Measurements from ENCODE around the gene FAM184A. TPM values are rescaled to one million over a fixed set of nuclear protein-coding genes. Genes with fewer than 3 reads are reported as not detected.
A peak's percentile ranks its signal among the peaks of the same experiment; 100 is the strongest.

FAM184A gene
- total RNA-seq, 2 donors from 2014 or later, result 205 to 216 TPM

DNA sequence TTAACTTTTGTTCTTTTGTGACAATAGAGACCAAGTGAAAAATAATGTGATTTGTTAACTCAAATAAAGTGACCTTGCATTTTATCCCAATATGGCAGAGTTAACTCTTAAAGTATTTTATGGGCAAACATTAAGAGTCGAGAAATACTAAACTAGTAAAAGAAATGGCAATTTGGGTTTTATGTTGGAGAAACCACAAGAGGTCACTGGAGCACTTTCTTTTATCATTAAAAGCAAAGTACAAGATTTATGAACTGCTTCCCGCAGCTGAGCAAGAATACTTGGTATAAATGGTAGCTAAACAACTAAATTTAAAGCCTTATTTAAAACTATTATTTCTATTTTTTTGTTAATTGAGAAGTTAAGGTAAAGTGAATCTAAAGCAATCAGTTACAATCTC, 110.0 kb downstream of the FAM184A start:
- Histone ChIP-seq H3K4me1 (ENCODE audit: control insufficient read depth, insufficient read depth, low read length) (no peaks in the 10 kb centered on the region), H3K4me3 (ENCODE audit: low read length) (no peak overlapping the region), H3K9me3 (ENCODE audit: control insufficient read depth, low read length) (no peaks in the 10 kb centered on the region), H3K9ac (ENCODE audit: extremely low read depth, low read length, poor library complexity, severe bottlenecking) (no peak overlapping the region), H3K27me3 (ENCODE audit: control insufficient read depth, insufficient read depth, low read length, poor library complexity, severe bottlenecking) (no peaks in the 10 kb centered on the region), H3K36me3 (ENCODE audit: control insufficient read depth, insufficient read depth, low read length) (peaks cover 88% of the 10 kb centered on the region), H3K27ac (ENCODE audit: low read depth, low read length) (no peak overlapping the region)
- DNase-seq, result no peak
- peaks cover 12% of the 10 kb centered on the region for H3K4me1 Mint-ChIP-seq
- no peak overlapping the region for H3K27ac Mint-ChIP-seq
- WGBS, 2 experiments (ENCODE audit: insufficient coverage in 1 of 2, insufficient read length in 1 of 2), result 79 to 100% methylated on average over 1 to 2 of the region's 2 CpGs
- H3K4me3 Mint-ChIP-seq, result no peak overlapping the region
- peaks cover 55% of the 10 kb centered on the region for H3K36me3 Mint-ChIP-seq (ENCODE audit: low read depth)
- no peaks in the 10 kb centered on the region for H3K27me3 Mint-ChIP-seq (ENCODE audit: insufficient read depth)
- TF ChIP-seq, protein P1, sequence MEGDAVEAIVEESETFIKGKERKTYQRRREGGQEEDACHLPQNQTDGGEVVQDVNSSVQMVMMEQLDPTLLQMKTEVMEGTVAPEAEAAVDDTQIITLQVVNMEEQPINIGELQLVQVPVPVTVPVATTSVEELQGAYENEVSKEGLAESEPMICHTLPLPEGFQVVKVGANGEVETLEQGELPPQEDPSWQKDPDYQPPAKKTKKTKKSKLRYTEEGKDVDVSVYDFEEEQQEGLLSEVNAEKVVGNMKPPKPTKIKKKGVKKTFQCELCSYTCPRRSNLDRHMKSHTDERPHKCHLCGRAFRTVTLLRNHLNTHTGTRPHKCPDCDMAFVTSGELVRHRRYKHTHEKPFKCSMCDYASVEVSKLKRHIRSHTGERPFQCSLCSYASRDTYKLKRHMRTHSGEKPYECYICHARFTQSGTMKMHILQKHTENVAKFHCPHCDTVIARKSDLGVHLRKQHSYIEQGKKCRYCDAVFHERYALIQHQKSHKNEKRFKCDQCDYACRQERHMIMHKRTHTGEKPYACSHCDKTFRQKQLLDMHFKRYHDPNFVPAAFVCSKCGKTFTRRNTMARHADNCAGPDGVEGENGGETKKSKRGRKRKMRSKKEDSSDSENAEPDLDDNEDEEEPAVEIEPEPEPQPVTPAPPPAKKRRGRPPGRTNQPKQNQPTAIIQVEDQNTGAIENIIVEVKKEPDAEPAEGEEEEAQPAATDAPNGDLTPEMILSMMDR (conservative IDR thresholded peaks at IDR 0.05), result peak; percentile 67
- H3K9me3 Mint-ChIP-seq, result no peaks in the 10 kb centered on the region

DNA sequence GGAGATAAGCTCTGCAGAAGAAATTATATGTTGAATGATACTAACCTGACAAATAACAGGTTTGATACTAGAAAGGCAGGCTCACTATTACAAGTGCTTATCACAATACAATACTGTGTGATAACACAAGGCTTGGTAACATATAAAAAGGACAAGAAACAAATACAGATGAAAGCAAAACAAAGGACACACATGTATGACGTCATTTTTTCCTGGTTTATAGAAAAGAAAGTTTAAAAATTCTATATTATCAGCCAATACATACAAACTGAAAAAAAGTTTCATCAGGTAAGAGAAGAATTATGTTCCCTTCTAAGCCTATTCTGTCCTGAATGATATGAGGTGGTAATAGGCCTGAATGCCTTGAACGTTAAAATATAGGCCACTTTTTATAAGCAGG, 111.2 kb downstream of the FAM184A start:
- Mint-ChIP-seq H3K9me3 (no peaks in the 10 kb centered on the region), H3K36me3 (ENCODE audit: low read depth) (peaks cover 48% of the 10 kb centered on the region), H3K27me3 (ENCODE audit: insufficient read depth) (no peaks in the 10 kb centered on the region), H3K27ac (no peak overlapping the region), H3K4me3 (no peak overlapping the region), H3K4me1 (peaks cover 5% of the 10 kb centered on the region)
- Histone ChIP-seq H3K4me1 (ENCODE audit: control insufficient read depth, insufficient read depth, low read length) (no peaks in the 10 kb centered on the region), H3K9ac (ENCODE audit: extremely low read depth, low read length, poor library complexity, severe bottlenecking) (no peak overlapping the region), H3K27me3 (ENCODE audit: control insufficient read depth, insufficient read depth, low read length, poor library complexity, severe bottlenecking) (no peaks in the 10 kb centered on the region), H3K9me3 (ENCODE audit: control insufficient read depth, low read length) (no peaks in the 10 kb centered on the region), H3K27ac (ENCODE audit: low read depth, low read length) (no peak overlapping the region), H3K36me3 (ENCODE audit: control insufficient read depth, insufficient read depth, low read length) (peaks cover 86% of the 10 kb centered on the region), H3K4me3 (ENCODE audit: low read length) (no peak overlapping the region)
- WGBS, 2 experiments (ENCODE audit: insufficient coverage in 1 of 2, insufficient read length in 1 of 2), result 86% methylated on average over 1 of the region's 2 CpGs; no CpG with 5 or more reads in 1 of the 2 experiments
- no peak for DNase-seq
- TF ChIP-seq, protein P1 (conservative IDR thresholded peaks at IDR 0.05), result no peak

GRCh38 chr6:118965843-118966370, 112.6 kb downstream of the FAM184A start:
- Histone ChIP-seq H3K27ac (ENCODE audit: low read depth, low read length) (no peak overlapping the region), H3K4me3 (ENCODE audit: low read length) (no peak overlapping the region), H3K9ac (ENCODE audit: extremely low read depth, low read length, poor library complexity, severe bottlenecking) (no peak overlapping the region), H3K27me3 (ENCODE audit: control insufficient read depth, insufficient read depth, low read length, poor library complexity, severe bottlenecking) (no peaks in the 10 kb centered on the region), H3K9me3 (ENCODE audit: control insufficient read depth, low read length) (no peaks in the 10 kb centered on the region), H3K36me3 (ENCODE audit: control insufficient read depth, insufficient read depth, low read length) (peaks cover 87% of the 10 kb centered on the region), H3K4me1 (ENCODE audit: control insufficient read depth, insufficient read depth, low read length) (no peaks in the 10 kb centered on the region)
- 94 to 100% methylated on average over 2 of the region's 2 CpGs for WGBS, 2 experiments (ENCODE audit: insufficient coverage in 1 of 2, insufficient read length in 1 of 2)
- H3K36me3 Mint-ChIP-seq (ENCODE audit: low read depth), result peaks cover 46% of the 10 kb centered on the region
- no peaks in the 10 kb centered on the region for H3K9me3 Mint-ChIP-seq
- no peaks in the 10 kb centered on the region for H3K27me3 Mint-ChIP-seq (ENCODE audit: insufficient read depth)
- no peak overlapping the region for H3K4me3 Mint-ChIP-seq
- H3K27ac Mint-ChIP-seq, result peak overlapping the region; percentile 20
- DNase-seq, result no peak
- peaks cover 4% of the 10 kb centered on the region for H3K4me1 Mint-ChIP-seq
- TF ChIP-seq, protein P1 (conservative IDR thresholded peaks at IDR 0.05), result no peak

Data from endodermal cell (in vitro differentiated cells).